ENCODE results near the gene ROBO1.

Gene ROBO1

GRCh38 chr3:79467721-79468120 is 300.1 kb downstream of the ROBO1 start:
- DNase-seq (ENCODE audit: low read depth, low spot score): peak; percentile 9

DNA sequence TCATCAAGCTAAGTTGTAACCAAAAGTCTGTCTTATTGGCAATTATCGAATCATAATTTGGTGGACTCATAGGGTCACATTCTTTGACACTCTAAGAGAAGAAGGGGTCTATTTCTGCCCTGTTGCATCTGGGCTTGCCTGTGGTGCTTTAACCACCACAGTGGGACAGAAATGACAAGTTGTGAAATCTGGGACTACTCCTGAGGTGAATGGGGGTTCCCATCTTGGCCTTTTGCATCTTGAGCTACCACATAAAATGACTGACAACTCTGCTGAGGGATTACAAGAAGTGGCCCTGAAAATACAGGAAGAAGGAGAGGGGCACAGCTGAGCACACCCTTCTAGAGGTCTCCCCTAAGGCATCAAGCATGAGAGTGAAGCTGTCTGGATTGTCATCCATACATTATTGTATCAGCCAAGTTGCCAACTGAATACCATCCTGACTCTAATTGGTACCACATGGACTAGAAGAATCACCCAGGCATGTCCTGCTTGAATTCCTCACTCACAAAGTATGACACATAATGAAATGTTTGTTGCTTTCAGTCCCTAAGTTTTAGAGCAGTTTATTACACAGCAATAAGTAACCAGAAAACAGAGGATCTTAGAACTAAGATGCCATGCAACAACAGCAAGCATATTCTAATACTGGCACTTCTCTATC is 306.5 kb downstream of the ROBO1 start:
- peak; percentile 3 for DNase-seq (ENCODE audit: low read depth, low spot score)

DNA sequence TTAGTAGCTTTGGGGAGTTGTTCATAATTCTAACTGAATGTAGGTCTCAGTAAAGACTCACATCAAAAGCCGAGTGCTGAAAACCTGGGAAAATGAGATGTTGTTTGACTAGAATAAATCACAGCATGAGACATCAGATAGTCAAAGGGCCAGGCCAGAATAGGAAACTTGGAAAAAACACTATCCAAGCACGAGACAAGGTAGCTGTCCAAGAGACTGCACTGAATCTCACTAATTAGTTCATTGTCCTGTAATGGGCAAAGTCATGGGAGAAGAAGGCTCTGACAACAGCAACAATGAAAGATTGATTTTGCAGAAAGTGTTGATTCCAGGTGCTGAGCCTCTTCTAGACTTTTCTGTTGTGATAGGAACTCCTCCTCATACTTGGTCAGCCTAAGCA is 314.2 kb downstream of the ROBO1 start:
- no peak for DNase-seq (ENCODE audit: low read depth, low spot score)

DNA sequence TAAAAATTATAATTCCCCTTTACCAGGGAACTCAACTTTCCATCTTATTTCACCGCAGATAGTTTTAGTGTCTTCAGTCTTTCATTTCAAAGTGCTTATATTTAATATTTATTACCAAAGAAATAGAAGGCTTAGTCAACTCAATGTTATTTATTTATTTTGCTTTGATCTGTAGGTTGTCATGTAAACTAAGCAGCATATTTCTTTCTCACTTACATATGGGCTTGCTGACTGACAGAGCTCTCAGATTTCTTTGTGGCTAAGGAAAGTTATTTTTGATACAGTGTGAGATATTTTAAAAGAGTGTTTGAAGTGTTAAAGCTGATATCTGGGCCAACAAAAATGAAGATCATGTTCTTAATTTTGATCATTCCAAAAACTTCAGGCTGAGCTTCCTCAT is 331.4 kb downstream of the ROBO1 start:
- DNase-seq (ENCODE audit: low read depth, low spot score): no peak

GRCh38 chr3:79427081-79427480 is 340.7 kb downstream of the ROBO1 start:
- no peak for DNase-seq (ENCODE audit: low read depth, low spot score)

GRCh38 chr3:79424811-79425210 is 343.0 kb downstream of the ROBO1 start:
- DNase-seq (ENCODE audit: low read depth, low spot score): no peak

- DNase-seq (ENCODE audit: low read depth, low spot score): no peak
Observed at GRCh38 chr3:79423417-79423816, 344.4 kb downstream of the ROBO1 start.

- no peak for DNase-seq (ENCODE audit: low read depth, low spot score)
Observed at GRCh38 chr3:79421273-79421672, 346.5 kb downstream of the ROBO1 start.

DNA sequence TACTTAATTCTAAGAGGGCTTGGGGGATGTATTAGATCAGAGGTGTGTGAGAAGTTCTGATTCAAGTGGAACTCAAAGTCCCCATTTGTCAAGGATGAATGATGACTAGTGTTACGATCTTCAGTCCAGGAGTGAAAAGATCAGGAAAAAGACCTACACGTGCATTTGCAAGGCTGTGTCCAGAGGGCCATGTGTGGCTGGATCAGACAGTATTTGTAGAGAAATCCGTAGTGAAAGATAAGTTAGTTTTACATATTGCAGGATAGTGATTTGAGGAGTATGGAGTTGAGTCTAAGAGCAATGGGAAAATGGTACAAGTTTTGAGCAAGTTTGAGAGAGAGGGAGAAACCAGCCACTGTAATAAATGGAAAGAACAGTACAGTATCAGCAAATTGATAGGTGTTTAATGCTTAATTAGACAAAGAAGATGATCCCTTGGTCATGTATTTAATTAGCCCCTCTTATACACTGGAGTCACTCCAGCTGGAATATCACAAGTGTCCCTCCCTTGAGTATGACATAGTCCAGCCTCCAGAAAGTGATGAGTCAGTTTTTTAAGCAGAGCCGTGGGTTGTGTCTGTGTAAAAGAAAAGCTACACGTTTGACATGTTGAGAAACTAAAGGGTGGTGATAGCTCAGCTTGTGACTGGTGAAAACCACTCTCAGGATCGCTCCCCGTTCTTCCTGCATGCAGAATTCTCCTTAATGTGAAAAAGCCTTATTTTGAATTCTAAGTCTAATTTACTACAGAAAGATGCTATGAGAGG is 348.8 kb downstream of the ROBO1 start:
- DNase-seq (ENCODE audit: low read depth, low spot score): peak; percentile 8

- DNase-seq (ENCODE audit: low read depth, low spot score): peak; percentile 46
Observed at GRCh38 chr3:79415356-79415755, 352.4 kb downstream of the ROBO1 start.

DNA sequence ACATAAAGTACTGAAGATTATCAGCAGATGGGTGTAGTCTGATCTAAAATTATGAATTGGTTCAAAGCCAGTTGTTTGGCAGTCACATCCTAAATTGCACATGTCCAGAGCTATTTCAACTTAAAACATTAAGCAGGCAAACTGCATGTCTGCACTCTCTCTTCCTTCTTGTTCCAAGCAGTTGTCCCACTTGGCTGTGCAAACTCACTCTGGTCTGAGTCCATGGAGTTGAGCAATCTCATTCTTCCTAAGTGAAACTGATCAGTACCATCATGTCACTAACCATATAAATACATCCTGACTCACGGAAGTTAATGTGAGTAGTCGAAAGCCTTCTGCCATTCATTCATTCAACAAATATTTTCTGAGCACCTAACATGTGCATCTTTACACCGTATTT is 353.0 kb downstream of the ROBO1 start:
- DNase-seq (ENCODE audit: low read depth, low spot score): peak; percentile 18

DNA sequence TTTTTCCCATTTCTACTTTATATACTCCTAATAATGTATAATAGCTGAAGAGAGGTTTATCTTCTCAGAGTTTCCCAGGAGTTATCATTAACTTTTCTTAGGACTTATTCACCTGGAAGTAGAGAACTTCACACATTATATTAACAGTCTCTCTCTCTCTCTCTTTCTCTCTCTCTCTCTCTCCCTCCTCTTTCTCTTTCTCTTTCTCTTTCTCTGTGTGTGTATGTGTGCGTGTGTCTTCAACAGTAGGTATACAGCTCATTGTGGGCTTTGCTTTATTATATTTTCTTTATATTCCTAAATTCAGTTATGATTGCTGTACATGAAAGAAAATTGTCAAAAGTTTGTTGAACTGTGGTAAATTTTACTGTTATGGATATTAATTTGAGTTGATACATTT is 353.8 kb downstream of the ROBO1 start:
- no peak for DNase-seq (ENCODE audit: low read depth, low spot score)

- no peak for DNase-seq (ENCODE audit: low read depth, low spot score)
Observed at GRCh38 chr3:79412537-79412936, 355.3 kb downstream of the ROBO1 start.

DNA sequence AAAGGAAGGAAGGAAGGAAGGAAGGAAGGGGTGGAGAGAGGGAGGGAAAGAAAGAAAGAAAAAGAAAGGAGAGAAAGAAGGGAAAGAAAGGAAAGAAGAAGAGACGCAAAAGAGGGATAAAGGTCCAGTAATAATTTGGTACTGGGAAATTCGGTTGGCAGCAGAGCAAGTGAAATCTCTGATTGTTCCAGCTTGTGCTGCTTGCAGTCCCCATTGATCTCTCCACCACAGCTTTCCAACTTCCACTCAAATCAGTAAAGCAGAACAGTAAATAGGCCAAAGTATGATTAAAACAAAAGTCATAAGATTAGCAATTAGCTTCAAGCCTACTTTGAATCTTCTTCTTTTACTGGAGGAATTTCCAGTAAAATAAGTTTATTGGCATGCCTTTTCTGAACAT is 357.2 kb downstream of the ROBO1 start:
- no peak for DNase-seq (ENCODE audit: low read depth, low spot score)

- no peak for DNase-seq (ENCODE audit: low read depth, low spot score)
Observed at GRCh38 chr3:79410136-79410535, 357.7 kb downstream of the ROBO1 start.

- DNase-seq (ENCODE audit: low read depth, low spot score): no peak
Observed at GRCh38 chr3:79406175-79406574, 361.6 kb downstream of the ROBO1 start.

GRCh38 chr3:79405183-79405582 is 362.6 kb downstream of the ROBO1 start:
- no peak for DNase-seq (ENCODE audit: low read depth, low spot score)

DNA sequence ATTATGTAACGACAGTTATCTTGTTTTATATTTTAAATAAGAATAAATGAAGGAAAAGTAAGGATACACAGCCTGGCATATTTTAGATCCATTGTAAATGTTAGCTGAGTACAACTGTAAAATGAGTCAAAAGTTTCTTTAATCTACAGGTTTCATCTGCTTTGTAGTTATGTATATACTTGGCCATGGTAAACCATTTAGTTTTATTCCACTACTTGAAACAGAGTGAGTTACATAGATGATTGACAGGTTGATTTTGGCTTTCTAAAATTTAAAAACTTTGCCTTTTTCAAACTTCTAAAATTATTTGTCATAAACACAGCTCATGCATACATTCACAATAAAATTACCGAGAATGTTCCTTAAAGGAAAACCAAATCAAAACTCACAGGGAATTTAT is 371.2 kb downstream of the ROBO1 start:
- DNase-seq (ENCODE audit: low read depth, low spot score): no peak

DNA sequence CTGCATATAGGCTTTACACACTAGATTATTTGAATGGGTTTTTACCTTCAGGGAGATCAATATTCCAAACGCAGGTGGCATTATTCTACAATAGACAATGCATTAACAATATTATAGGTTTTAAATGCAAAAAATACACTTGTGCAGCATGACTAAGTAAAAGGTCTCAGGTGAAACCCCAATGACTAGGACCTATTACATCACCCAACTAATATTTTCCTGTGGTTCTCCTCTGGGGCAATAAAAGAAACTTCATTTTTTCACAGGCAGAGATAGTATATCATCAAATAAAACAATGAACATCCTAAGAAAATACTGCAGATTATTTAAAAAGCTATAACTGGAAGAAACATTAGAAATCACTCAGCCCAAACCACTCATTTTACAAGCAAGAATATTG is 375.3 kb downstream of the ROBO1 start:
- no peak for DNase-seq (ENCODE audit: low read depth, low spot score)

GRCh38 chr3:79390352-79390751 is 377.4 kb downstream of the ROBO1 start:
- no peak for DNase-seq (ENCODE audit: low read depth, low spot score)

GRCh38 chr3:79385211-79385610 is 382.6 kb downstream of the ROBO1 start:
- DNase-seq (ENCODE audit: low read depth, low spot score): no peak

GRCh38 chr3:79383402-79384012 is 384.3 kb downstream of the ROBO1 start:
- peak; percentile 43 for DNase-seq (ENCODE audit: low read depth, low spot score)

DNA sequence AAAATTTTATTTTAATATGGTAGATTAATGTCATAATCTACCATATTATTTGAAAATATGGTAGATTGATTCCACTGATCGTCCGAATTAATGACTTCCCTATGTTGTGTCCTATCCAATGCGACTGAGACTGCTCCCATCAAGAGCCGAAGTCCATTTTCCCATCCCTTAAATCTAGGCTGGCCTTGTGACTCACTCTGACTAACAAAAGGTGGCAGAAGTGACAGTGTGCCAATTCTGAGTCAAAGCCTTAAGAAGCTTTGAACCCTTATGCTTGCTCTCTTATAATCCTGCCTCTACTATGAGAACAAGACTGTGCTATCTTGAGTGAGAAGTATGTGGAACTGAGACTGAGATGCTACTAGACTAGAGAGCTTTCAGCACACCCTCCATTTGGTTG is 387.2 kb downstream of the ROBO1 start:
- no peak for DNase-seq (ENCODE audit: low read depth, low spot score)
